Stomach (tissue), 9 donors: Measurements from ENCODE around the gene KIFBP. TPM values are rescaled to one million over a fixed set of nuclear protein-coding genes. Genes with fewer than 3 reads are reported as not detected.

ENCODE experiments used
- DNase-seq, 2 donors: peaks; one replicate each; pipeline versions ENCODE4 v3.0.0 to v3.0.0-alpha.2; 2013 to 2019
- H3K27ac ChIP-seq, 5 donors: fragments of 200-600 bp in 4 of 5; sonication (generic) in 4 of 5; one replicate each; pipeline ENCODE4 v1.5.1; 2013 to 2019; ENCODE audit warnings: mild to moderate bottlenecking in 1 of 5, moderate library complexity in 1 of 5
- H3K27me3 ChIP-seq, 3 donors: fragments of 200-600 bp; sonication (generic); one replicate each; pipeline ENCODE4 v1.5.1; 2017 to 2019; ENCODE audit warnings: mixed run types in 1 of 3
- H3K36me3 ChIP-seq, 4 donors: fragments of 200-600 bp; sonication (generic); 1 replicate in 3 of 4; 2 replicates in 1 of 4; pipeline ENCODE4 v1.5.1; 2016 to 2019
- H3K4me1 ChIP-seq, 4 donors: fragments of 200-600 bp; sonication (generic); one replicate each; pipeline ENCODE4 v1.5.1; 2016 to 2019
- H3K4me3 ChIP-seq, 4 donors: fragments of 200-600 bp; sonication (generic) in 3 of 4; one replicate each; pipeline ENCODE4 v1.5.1; 2016 to 2019; ENCODE audit warnings: mild to moderate bottlenecking in 1 of 4
- H3K9me3 ChIP-seq, 4 donors: fragments of 200-600 bp; sonication (generic); one replicate each; pipeline ENCODE4 v1.5.1; 2016 to 2019
- CTCF ChIP-seq, 7 experiments: fragments of 450-650 bp in 4 of 7; fragments of 200-600 bp in 3 of 7; sonication (generic) in 3 of 7; IDR thresholded peaks; one replicate each; pipeline ENCODE4 v1.5.1; 2016 to 2019; ENCODE audit warnings: antibody characterized with exemption in 7 of 7, control low read depth in 2 of 7, mild to moderate bottlenecking in 1 of 7
- EP300 ChIP-seq: sonication (generic); formaldehyde crosslinking; IDR thresholded peaks from one replicate; pipeline ENCODE4 v1.6.1; 2017; ENCODE audit warnings: antibody characterized with exemption
- POLR2A ChIP-seq, 4 donors: fragments of 450-650 bp; IDR thresholded peaks; one replicate each; pipeline ENCODE4 v1.6.1; 2016; ENCODE audit warnings: antibody characterized with exemption in 4 of 4, control low read depth in 2 of 4, mild to moderate bottlenecking in 1 of 4, moderate library complexity in 1 of 4
- POLR2AphosphoS5 ChIP-seq, 3 donors: sonication (generic); formaldehyde crosslinking; IDR thresholded peaks; one replicate each; pipeline ENCODE4 v1.6.1; 2016; ENCODE audit warnings: antibody characterized with exemption in 3 of 3
- WGBS, 5 donors: extraction: QIAGEN DNeasy Blood & Tissue Kit in 3 of 5; methylation state at CpG; one replicate each; pipeline versions ENCODE4 v1.1.5 to v1.1.7; 2013 to 2018; 5-methylcytosine and 5-hydroxymethylcytosine counted together
- intact Hi-C: fragments of 100-400 bp; cut with DNase I; formaldehyde crosslinking; loops from one replicate; pipeline ENCODE4 v1.15.1; 2023; ENCODE audit warnings: low total_unique reads
- polyA plus RNA-seq, 3 donors: library from polyadenylated mRNA; stranded (reverse); fragments of 200-250 nt; gene quantifications; one replicate each; pipeline ENCODE4 v1.2.3, GENCODE V29; 2013
- total RNA-seq, 5 donors: library from RNA; depleted of rRNA; stranded (reverse); fragments of >200 nt; gene quantifications; one replicate each; pipeline versions ENCODE4 v1.1.0 to v1.2.3, GENCODE V29; 2014 to 2016
- donor health status: healthy with polysubstance abuse.
- donor health status: Bipolar disorder and iron deficiency.
- donor health status: healthy.

The KIFBP gene
- total and polyA plus RNA-seq, 8 donors, result 2.3 to 26.7 (median 15.0) TPM

GRCh38 chr10:69044546-69044945, 55.9 kb downstream of the KIFBP start:
- intact Hi-C loops, result no loop called here
- Histone ChIP-seq H3K9me3 (no peaks in the 10 kb centered on the region), H3K27ac (peak overlapping the region in 4 of 5 donors; percentile 5 to 82 (median 68)), H3K27me3 (no peaks in the 10 kb centered on the region), H3K4me1 (peaks cover 0 to 14% (median 0%) of the 10 kb centered on the region in 4 donors), H3K4me3 (no peak overlapping the region), H3K36me3 (no peaks in the 10 kb centered on the region)
- TF ChIP-seq POLR2A (IDR thresholded peaks at IDR 0.05), result no peak
- no peak for DNase-seq
- WGBS, 5 donors, result 70 to 82% (median 78%) methylated on average over 1 of the region's 1 CpG

- intact Hi-C loops, result no loop called here
Measured at GRCh38 chr10:69045441-69046300, 57.1 kb downstream of the KIFBP start.

GRCh38 chr10:69047111-69047832, 58.7 kb downstream of the KIFBP start:
- Histone ChIP-seq H3K27ac (peak overlapping the region in 4 of 5 donors; percentile 42 to 81 (median 69)), H3K4me3 (no peak overlapping the region), H3K9me3 (no peaks in the 10 kb centered on the region), H3K27me3 (no peaks in the 10 kb centered on the region), H3K36me3 (no peaks in the 10 kb centered on the region), H3K4me1 (peaks cover 0 to 14% (median 0%) of the 10 kb centered on the region in 4 donors)
- WGBS, 5 donors, result 71 to 90% (median 81%) methylated on average over 3 to 4 of the region's 4 CpGs
- no peak for TF ChIP-seq POLR2AphosphoS5 (IDR thresholded peaks at IDR 0.05)
- no peak for TF ChIP-seq CTCF (IDR thresholded peaks at IDR 0.05)
- TF ChIP-seq EP300, result no peak
- TF ChIP-seq POLR2A (IDR thresholded peaks at IDR 0.05), result no peak
- no peak for DNase-seq
- intact Hi-C loops, result no loop called here

More at GRCh38 chr10:69045441-69046300, 57.1 kb downstream of the KIFBP start:
- Histone ChIP-seq H3K4me1 (peaks cover 0 to 14% (median 0%) of the 10 kb centered on the region in 4 donors), H3K36me3 (no peaks in the 10 kb centered on the region), H3K4me3 (no peak overlapping the region), H3K27me3 (no peaks in the 10 kb centered on the region), H3K9me3 (no peaks in the 10 kb centered on the region), H3K27ac (peak overlapping the region; percentile 5 to 82 (median 66))
- WGBS, 5 donors, result 60 to 79% (median 67%) methylated on average over 6 of the region's 6 CpGs
- DNase-seq, result peak in 1 of 2 donors; percentile 48
- TF ChIP-seq POLR2AphosphoS5 (IDR thresholded peaks at IDR 0.05), result peak in 1 of 3 donors; percentile 41
- no peak for TF ChIP-seq CTCF (IDR thresholded peaks at IDR 0.05)
- TF ChIP-seq POLR2A (IDR thresholded peaks at IDR 0.05), result no peak

DNA sequence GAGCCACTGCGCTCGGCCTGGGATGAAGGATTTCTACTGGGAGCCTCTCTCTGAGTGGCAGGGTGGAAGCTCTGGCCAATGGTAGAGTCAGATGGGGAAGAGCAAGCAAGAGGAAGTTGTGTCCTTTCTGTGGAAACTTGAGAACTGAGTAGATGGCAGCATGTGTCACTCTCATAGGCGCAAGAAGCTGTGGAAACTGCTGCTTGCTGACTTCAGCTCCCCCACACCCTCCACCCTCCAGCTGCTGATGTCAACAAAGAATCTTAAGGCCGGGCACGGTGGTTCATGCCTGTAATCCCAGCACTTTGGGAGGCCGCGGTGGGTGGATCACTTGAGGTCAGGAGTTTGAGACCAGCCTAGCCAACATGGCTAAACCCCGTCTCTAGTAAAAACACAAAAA, 59.5 kb downstream of the KIFBP start:
- H3K27ac ChIP-seq, result peak overlapping the region in 4 of 5 donors; percentile 59 to 81 (median 69)
- H3K4me1 ChIP-seq, result peaks cover 0 to 14% (median 0%) of the 10 kb centered on the region in 4 donors
- DNase-seq, result peak; percentile 32 to 55
- no peaks in the 10 kb centered on the region for H3K27me3 ChIP-seq
- intact Hi-C loops, result no loop called here
- H3K4me3 ChIP-seq, result no peak overlapping the region
- TF ChIP-seq POLR2A (IDR thresholded peaks at IDR 0.05) (no peak), EP300 (no peak), POLR2AphosphoS5 (IDR thresholded peaks at IDR 0.05) (no peak), CTCF (IDR thresholded peaks at IDR 0.05) (no peak)
- no peaks in the 10 kb centered on the region for H3K9me3 ChIP-seq
- no peaks in the 10 kb centered on the region for H3K36me3 ChIP-seq
- 53 to 62% (median 57%) methylated on average over 8 of the region's 8 CpGs for WGBS, 5 donors
